Measurements from ENCODE around the gene CPPED1. TPM values are rescaled to one million over a fixed set of nuclear protein-coding genes. Genes with fewer than 3 reads are reported as not detected.

The CPPED1 gene
- total RNA-seq, 1 donor from 2014 or later = 20.1 TPM

- TF ChIP-seq CTCF (IDR thresholded peaks at IDR 0.05) = no peak
- ATAC-seq (no peak), DNase-seq (no peak)
- Histone ChIP-seq H3K4me1 (no peaks in the 10 kb centered on the region), H3K9me3 (peaks cover 4% of the 10 kb centered on the region), H3K36me3 (no peaks in the 10 kb centered on the region), H3K4me3 (no peak overlapping the region), H3K27me3 (peaks cover 4% of the 10 kb centered on the region), H3K27ac (no peak overlapping the region)
- intact Hi-C loops (cut with DNase I) = no loop called here
Observed at GRCh38 chr16:12837291-12837690, 33.6 kb upstream of the CPPED1 start.

GRCh38 chr16:12833926-12834325 is 30.2 kb upstream of the CPPED1 start:
- no peak for TF ChIP-seq CTCF (IDR thresholded peaks at IDR 0.05)
- DNase-seq (no peak), ATAC-seq (no peak)
- intact Hi-C loops (cut with DNase I) = no loop called here
- Histone ChIP-seq H3K36me3 (no peaks in the 10 kb centered on the region), H3K4me1 (no peaks in the 10 kb centered on the region), H3K9me3 (peaks cover 4% of the 10 kb centered on the region), H3K4me3 (no peak overlapping the region), H3K27me3 (peaks cover 4% of the 10 kb centered on the region), H3K27ac (no peak overlapping the region)

GRCh38 chr16:12829096-12829888 is 25.6 kb upstream of the CPPED1 start:
- TF ChIP-seq CTCF (IDR thresholded peaks at IDR 0.05) = no peak
- intact Hi-C loops (cut with DNase I) = no loop called here
- ATAC-seq = no peak

GRCh38 chr16:12828206-12828605 is 24.5 kb upstream of the CPPED1 start:
- ATAC-seq = no peak
- Histone ChIP-seq H3K4me1 (no peaks in the 10 kb centered on the region), H3K36me3 (no peaks in the 10 kb centered on the region), H3K27ac (no peak overlapping the region), H3K27me3 (no peaks in the 10 kb centered on the region), H3K9me3 (no peaks in the 10 kb centered on the region), H3K4me3 (no peak overlapping the region)
- intact Hi-C loops (cut with DNase I) = no loop called here
- no peak for TF ChIP-seq CTCF (IDR thresholded peaks at IDR 0.05)
- no peak for DNase-seq

More at GRCh38 chr16:12829096-12829888, 25.6 kb upstream of the CPPED1 start:
- H3K4me3 ChIP-seq = no peak overlapping the region
- H3K36me3 ChIP-seq = no peaks in the 10 kb centered on the region
- no peaks in the 10 kb centered on the region for H3K9me3 ChIP-seq
- no peak overlapping the region for H3K27ac ChIP-seq
- H3K4me1 ChIP-seq = no peaks in the 10 kb centered on the region
- no peak for DNase-seq
- peaks cover 4% of the 10 kb centered on the region for H3K27me3 ChIP-seq

- TF ChIP-seq CTCF (IDR thresholded peaks at IDR 0.05) = no peak
- no peak for DNase-seq
- Histone ChIP-seq H3K4me1 (no peaks in the 10 kb centered on the region), H3K27me3 (no peaks in the 10 kb centered on the region), H3K9me3 (no peaks in the 10 kb centered on the region), H3K4me3 (no peak overlapping the region), H3K27ac (no peak overlapping the region), H3K36me3 (no peaks in the 10 kb centered on the region)
- intact Hi-C loops (cut with DNase I) = no loop called here
- no peak for ATAC-seq
Observed at GRCh38 chr16:12826559-12826958, 22.9 kb upstream of the CPPED1 start.
